Activated CD4-positive, CD25-positive, alpha-beta regulatory T cell treated with anti-CD3 and anti-CD28 coated beads, Interleukin-2, amount 50 U/mL, for 24 hours (primary cell): ENCODE measurements around the gene C1QL3.

Experiments
- ATAC-seq, 2 donors: fragments of 150-1000 bp; cut with Tn5 transposase; one replicate each; pipeline ENCODE4 v1.10.0; 2021; ENCODE audit warnings: mild to moderate bottlenecking in 1 of 2, moderate library complexity in 1 of 2

C1QL3 gene

DNA sequence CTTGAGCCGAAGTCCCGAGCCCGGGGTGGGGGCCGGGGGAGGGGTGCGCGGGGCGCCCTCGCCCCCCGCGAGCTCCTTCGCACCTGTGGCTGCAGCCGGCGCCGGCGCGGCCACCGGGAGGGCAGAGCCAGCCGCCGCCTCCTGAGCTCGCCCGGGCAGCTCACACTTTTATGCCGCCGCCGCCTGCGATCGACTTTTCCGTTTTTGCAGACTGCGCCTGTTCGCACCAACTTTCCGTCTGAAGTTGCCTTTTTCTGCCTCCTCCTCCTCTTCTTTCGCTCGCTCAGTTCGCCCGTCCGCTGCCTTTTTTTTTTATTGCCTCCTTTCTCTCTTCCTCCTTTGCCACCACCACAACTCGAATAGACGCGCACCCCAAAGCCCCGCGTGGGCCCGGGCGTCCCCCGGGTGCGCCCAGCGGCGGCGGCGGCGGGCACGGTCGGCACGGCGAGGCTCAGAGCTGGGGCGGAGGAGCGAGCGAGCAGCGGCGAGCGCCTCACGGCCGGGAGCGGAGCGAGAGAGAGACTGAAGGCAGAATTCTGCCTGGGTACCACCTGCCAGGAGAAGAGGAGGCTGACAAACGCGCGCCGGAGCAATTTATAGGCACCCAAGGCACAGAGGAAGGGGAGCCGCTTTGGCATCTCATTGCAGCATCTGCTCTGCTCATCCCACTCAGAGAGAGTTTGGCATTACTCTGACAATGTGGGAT lies at the start of gene C1QL3:
Gene C1QL3 (minus strand): TSS at position 569 of the 706 bp plus-strand sequence. CDS start 814 bp downstream, outside the sequence.
- peak; percentile 38 to 42 for ATAC-seq

DNA sequence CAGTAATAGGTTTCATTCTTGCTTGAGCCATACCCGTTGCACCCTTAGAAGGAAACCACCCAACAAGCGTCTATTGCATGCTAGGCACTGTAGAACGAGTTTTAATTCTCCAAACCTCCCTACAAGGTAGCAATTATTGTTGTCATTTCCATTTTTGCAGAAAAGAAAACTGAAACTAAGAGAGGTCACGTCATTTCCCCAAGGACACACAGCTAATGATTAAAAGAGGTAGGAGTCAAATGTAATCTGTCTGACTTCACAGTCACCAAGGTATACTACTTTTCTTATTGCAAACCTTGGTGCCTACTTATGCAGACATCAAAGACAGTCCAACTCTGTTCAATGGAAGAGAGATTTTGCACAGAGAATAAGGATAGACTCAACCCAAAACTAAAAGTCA lies 49.1 kb upstream of the C1QL3 start:
- peak; percentile 48 to 49 for ATAC-seq

DNA sequence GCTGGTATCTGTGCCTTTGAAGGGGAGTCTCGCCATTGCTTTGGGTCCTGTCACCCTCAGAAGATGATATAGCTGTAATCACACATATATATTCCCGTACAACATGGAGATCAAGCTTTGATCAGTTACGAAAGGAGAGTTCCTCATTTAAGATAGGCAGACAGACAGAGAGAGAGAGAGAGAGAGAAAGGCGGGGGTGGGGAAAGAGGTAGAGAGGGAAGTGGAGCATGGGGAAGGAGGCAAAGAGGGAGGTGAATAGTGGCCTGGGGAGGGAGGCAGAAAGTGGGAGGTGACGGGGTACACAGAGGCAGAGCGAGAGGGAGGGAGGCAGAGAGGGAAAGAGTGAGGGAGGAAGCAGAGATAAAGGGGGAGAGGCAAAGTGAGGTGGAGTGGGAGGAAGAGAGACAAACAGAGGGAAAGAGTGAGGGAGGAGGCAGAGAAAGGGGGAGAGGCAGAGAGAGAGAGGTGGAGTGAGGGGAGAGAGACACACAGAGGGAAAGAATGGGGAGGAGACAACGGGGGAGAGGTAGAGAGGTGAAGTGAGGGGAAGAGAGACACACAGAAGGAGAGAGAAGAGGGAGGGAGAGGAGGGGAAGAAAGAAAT lies 44.6 kb upstream of the C1QL3 start:
- no peak for ATAC-seq

DNA sequence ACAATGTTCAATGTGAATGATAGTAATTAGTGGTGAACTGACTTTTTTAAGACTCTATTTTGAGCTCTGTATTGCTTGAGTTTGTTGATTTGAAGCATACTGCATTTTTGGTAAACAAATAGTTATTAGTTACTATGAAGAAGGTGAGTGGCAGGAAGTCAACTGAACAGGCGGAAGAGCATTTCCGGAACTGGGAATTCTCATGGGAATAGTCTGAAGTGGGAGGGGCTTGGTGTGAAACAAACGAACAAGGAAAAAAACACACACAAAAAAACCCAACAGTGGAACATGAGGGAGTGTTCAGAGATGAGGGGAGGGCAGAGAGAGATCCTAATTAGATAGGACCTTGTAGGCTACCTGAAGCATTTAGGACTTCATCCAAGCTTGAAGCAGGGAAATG lies 43.9 kb upstream of the C1QL3 start:
- no peak for ATAC-seq

DNA sequence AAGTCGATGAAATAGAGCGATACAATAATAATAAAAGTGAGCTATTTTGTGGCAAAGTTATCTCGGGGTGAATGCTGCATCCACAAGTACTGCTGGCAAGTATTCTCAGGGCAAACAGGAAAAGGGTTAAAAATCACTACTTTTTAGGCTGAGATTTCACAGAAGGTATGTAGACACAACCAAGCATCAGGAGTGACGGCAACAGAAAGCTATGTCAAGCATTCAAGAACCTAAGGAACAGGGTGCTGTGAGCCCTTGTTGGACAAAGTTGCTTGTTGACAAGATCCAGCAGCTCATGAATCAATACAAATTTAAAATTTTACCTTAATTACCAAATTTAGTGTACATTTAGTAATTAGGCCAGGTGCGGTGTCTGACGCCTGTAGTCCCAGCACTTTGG lies 41.2 kb upstream of the C1QL3 start:
- no peak for ATAC-seq

DNA sequence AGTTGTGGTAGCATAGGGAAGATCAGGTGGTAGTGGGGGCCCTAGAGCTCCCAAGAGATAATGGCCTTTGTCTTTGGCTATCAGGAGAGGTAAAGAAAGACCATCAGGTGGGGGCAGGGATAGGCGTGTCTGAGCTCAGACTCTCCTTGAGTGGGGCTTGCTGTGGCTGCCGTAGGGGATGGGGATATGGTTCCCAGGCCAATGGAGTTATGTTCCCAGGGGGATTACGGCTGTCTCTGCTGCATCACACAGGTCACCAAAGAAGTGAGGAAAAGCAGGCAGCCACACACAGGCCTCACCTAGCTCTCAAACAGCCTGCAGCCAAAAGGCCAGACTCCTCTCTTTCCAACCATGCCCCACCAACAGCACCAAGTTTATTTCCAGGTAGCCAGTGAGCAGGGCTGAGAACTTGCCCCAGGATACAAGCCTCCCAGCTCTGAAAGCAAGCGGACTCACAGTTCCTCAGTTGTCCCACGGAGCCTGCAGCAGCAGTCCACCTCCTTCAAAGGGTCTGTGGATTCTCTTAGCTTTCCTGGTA lies 37.6 kb upstream of the C1QL3 start:
- ATAC-seq, result no peak

DNA sequence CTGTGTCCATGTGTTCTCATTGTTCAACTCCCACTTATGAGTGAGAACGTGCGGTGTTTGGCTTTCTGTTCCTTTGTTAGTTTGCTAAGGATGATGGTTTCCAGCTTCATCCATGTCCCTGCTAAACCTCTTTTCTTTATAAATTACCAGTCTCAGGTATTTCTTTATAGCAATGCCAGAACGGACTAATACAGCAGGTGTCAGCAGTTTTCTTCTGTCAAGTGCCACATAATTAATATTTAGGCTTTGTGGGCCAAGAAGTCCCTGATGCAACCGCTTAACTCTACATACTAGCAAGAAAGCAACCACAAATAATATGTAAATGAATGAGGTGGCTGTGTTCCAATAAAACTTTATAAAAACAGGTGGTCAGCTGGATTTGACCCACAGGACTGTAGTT lies 26.3 kb upstream of the C1QL3 start:
- ATAC-seq, result no peak

DNA sequence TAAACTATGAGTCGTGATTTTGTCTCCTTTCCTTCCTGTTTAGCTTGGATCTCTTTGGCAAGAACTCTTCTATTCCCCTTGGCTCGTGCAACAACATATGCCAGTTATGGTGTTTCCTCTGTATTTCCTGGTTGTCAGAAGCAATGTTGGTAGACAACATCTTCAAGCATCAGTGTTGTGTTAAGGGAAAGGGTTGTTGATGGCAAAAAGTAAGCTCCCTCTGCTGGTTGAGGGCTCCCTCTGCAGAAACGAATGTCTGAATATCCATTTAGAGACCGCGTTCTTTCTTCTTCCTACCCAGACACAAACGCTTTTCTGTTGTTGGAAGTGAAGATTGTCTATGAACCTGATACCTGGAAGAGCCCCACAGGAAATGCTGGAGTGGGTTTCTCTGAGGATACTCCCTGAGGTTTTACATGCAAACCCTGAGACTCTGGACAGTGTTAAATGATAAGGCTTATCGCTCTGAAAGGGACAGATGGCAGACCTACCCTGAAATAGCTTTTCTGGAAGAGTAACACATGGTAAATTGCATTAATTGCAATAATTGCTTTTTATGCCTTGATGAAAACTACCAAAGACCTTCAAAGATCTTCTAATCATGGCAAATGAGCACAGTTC lies 23.5 kb upstream of the C1QL3 start:
- ATAC-seq, result no peak

DNA sequence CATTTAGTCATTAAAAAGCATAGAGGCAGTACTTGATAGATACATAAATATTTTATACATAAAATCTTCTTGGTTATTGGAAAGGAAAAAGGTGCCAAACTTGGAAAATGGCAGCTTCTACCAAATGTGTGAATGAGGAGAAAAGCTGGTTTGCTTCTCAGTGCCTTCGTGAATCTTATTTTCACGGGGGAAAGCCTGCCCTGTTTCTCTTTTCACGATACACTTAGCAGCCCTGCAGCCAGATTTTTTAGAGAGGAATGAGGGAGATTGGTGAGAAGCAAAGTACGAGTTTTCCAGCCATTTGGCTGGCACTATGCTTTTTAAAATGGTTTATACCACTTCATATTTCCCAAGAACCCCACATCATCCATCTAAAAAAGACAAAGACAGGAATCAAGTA lies 22.9 kb upstream of the C1QL3 start:
- no peak for ATAC-seq

DNA sequence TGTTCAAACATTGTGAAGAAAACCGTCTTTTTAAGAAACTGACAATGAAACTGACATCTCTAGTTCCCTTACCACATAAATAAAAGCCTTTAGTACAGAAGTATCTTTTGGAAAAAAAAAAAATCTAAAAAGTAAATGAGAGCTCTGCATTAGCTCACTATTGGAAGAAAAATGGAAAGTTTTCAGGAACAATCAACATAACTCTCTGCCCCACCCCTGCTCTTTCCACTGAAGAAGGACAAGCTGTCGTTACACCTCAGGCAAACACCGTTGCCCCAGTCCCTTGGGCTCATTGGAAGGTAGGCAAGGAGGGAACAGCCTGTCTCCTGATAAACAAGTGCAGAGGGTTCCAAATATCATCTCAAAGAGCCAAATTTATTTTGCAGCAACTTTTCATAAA lies 22.4 kb upstream of the C1QL3 start:
- ATAC-seq, result no peak

DNA sequence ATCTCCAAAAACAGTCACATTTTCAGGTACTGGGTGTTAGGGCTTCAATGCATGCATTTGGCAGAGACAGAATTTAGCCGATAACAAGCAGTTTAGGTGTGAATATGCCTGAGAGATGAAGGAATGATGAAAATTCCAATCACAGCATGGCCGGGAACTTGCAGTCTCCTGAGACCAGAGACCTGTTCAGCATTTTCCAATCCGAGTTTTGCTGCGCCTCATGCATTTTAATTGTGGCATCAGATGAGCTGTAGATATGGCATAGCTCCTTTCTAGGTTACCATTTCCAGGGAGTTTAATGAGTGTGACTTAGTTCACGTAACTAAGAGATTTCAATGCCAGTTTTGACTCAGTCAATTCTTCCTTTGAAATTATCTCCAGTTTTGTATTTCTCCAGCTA lies 14.5 kb upstream of the C1QL3 start:
- no peak for ATAC-seq

DNA sequence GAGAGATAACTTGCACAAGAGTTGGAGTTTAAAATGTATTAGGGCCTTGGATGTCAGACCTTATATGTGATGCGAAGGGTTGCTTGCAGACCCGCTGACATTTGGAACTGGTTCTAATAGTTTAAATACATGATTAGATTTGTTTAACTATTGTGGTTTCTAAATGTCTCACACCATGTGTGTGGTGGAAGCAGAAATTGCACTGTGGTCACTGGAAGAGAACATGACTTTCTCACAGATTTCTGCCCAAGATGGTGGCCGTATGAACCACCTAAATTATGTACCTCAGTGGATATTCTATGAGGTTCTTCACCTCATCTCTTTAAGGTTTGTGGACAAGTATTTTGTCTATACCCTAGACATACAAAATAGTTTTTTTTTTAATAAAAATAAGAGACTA lies 8.2 kb upstream of the C1QL3 start:
- no peak for ATAC-seq

DNA sequence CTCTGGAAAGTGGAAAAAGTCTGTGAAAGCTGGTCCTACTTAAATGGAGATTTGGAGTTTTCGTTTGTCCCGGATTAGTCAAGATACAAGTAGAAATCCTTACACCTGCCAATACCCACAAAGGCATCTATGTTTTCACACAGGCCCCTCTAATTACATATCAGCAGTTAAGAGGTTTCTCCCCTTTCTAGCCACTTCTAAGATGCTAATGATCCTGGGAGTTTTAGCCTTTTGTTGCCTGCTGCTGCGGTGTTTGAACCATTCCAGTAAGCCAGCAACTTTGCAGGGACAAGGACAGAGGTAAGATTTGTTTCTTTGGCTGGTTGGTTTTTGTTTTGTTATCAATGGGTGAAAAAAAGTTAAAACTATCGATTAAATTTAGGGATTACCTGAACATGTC lies 5.8 kb upstream of the C1QL3 start:
- no peak for ATAC-seq

DNA sequence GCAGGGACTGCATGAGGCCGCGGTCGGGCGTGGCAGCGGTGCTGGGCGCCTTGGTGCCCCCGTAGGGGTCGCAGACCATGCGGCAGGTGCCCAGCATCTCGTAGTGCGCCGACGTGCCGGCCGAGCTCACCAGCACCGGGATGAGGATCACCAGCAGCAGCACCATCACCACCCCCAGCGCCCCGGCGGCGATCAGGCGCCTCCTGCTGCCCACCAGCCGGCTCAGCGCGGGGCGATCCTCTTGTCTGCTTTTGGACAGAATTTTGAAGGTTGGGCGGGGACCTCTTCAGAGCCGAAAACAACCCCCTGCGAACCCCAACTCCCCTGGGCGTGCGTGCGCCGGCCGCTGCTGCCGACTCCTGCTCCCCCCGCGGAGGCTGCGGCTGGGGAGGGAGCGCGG lies 779 bp downstream of the C1QL3 start:
- peak; percentile 25 to 52 for ATAC-seq

DNA sequence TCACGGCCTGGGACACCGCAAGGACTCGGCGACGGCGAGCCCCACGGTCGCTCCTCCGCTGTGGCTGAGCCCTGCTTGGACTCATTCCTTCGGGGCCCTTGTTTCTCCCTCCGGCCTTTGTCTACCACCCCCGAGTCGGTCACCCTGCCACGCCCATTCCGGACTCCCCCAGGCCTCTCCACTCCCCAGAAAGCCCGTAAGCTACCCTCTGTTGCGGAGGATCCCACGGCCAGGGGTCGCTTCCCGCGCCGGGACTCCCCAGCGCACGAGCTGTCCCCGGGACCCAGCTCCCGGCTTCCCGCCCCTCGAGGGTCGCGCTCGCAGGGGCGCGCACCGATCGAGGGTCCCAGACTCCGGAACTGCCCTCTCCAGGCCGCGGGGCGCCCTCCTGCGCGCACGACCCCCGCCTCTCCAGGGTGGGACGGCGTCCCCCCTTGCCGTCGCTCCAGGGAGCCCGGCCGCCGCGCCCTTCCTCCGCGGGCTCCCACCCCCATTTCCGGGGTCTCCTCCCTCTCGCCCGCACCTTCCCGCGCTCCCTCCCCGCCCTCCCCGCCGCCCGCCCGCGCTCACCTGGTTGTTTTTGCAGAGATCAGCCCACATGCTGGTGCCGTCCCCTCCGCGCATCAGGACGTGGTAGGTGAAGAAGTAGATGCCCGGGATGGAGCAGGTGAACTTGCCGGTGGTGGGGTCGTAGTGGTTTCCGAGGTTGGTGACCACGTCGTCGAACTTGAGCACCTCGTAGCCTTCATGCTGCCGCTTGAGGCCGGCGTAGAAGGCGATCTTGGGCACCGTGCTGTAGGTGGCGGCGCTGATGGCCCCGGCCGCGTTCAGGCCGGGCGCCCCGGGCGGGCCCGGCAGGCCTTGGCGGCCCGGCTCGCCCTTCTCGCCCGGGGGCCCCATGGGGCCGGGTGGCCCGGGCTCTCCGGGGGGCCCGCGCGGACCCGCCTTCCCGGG lies 1.5 kb downstream of the C1QL3 start:
- peak; percentile 14 to 32 for ATAC-seq

DNA sequence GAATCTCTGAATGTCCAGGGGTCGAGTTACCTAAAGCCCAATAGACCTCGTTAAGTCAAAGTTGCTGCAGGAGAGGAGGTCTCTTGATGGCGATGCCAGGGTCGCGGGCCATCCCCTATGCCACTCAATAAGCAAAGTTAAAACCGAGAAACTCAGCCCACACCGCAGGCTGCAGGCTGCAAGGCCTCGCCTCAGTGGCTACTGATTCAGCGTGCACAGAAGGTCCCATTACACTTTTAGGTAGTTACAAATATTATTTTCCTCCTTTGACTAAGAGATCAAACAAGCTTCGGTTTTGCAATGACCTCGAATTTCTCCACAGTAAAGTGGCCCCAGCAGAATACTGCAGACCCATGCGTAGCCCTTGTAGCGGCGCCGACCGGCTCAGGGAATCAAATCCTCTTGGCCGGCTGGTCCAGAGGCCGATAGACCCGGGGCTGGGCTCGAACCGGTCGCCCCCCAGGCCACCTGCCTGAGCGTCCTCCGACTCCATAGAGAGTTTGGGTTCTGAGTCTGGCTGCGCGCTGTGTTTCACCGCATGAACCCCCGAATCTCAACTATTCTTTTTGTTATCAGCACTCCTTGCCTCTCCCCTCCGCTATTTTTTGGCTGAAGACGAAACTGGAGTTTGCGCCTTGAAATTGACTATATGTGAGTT lies 2.3 kb downstream of the C1QL3 start:
- peak in 1 of 2 donors; percentile 28 for ATAC-seq

DNA sequence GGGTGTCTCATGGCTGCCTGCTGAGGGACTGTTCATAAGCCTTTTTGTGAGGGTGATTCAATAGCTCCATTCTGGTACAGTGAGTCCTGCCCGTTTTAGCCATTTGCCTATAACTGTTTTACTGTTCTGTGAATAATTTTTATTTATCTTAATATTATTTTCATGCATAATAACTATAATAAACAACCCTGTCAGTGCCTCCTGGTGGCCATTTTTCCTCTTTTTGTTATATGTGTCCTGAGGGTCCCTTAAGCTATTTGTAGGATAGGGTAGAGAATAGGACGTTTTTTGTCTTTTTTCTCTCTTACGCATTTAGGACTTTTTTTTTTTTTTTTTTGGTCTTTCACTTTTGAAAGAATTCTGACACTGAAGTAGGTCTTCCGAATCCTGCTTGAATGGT lies 2.9 kb downstream of the C1QL3 start:
- no peak for ATAC-seq

DNA sequence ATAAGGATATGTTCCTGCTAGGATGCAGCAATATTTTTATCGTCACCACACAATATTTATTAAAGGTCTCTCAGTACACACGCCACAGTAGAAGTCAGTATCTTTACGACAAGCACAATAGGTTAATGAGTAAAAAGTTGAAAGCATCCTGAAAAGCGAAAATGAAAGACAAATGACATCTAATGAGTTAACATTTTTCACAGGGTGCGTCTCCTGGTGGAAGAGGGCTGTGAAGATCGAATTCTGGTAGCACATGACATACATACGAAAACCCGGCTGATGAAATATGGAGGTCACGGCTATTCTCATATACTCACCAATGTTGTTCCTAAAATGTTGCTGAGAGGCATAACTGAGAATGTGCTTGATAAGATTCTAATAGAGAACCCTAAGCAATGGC lies 10.8 kb downstream of the C1QL3 start:
- ATAC-seq, result no peak

DNA sequence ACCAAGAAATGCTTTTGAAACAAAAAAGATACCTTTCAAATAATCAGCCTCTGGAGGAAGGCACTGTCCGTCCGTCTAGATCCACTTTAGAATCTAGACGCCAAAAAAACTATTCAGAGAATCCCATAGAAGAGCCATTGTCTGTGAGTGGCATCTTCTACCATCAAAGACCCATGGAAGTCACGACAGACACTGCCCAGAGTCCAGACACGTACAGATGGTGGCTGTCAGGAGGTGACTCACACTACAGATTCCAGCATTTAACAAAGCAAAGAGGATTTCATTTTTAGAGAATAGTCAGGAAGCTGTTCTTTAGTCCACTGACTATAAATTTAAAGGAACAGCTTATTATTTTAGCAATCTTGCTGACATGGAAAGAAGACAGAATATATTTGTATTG lies 11.7 kb downstream of the C1QL3 start:
- ATAC-seq, result no peak

DNA sequence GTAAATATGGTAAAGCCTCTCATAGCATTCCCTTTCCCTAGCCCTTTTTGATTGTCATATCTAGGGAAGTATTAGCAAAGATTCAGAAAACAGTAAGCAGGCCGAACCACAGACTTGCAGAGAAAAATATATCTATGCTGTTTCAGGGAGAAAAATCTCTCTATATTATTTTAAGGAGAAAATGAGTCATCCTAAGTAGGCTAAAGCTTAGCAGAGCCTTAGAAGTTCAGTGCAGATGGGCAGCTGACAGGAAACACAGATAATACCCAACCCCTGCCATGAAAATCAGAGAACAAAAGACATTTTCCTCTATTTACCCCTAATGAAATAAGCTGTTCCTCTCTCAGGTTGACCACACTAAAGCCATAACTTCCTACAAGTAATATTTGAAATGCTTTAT lies 16.5 kb downstream of the C1QL3 start:
- no peak for ATAC-seq

DNA sequence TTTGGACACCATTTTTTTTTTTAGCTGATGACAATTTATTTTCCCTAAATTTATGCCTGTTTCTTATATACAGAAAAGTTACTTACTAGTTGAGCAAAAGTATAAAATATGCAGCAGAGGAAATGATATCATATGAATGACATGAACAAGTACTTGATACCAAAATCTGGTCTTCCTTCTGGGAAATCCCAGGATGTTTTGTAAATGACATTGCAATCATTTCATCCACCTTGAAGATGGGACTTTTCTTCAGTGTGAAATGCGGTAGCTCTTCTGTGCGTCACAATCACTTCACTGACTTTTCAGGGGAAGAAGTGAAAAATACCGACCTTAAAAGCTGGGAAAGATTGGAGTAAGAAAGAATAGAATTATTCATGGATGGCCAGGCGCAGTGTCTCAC lies 23.8 kb downstream of the C1QL3 start:
- ATAC-seq, result no peak

DNA sequence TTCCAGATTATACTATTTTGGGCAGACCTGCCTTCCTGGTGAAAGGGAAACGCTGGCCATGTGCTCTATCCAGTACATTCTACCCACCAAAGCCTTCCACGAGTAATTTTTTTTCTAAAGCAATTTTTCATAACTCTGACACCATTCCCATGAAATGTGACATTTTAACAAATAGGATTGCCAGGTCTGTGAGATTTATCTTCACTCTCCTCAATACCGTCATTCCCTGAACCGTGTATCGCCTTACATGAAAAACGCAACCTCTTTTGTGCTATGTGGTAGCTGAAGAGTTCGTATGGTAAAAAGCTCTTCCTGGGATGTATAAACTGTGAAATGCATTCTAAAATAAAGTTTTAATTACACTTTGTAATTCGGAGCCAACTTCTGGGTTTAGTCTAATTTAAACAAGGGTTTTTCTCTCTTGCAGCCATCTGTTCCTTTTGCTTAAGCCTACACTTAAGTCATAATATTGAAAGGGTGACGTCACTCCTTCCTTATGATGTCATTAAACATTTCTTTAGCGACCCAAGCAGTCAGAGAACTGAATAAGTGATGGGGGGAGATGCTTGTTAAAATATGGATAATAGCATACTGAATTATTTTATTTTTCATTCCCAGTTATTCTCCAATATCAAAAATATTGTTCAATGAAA lies 27.7 kb downstream of the C1QL3 start:
- ATAC-seq, result no peak
